PFSK-1 (cell line): ENCODE measurements around the gene ELOVL4.

ENCODE experiments used
- POLR2AphosphoS5 ChIP-seq: IDR thresholded peaks from 2 replicates; pipeline ENCODE4 v1.6.1; 2012; ENCODE audit warnings: low read depth, mild to moderate bottlenecking, control low read depth, low read length, moderate library complexity
- REST ChIP-seq, 2 experiments: IDR thresholded peaks; 2 replicates each; pipeline versions ENCODE4 v1.6.1 to v1.8.0; 2011 to 2012; ENCODE audit warnings: low read depth in 2 of 2, low read length in 2 of 2, control low read depth in 1 of 2, inconsistent platforms in 1 of 2, mild to moderate bottlenecking in 1 of 2, moderate library complexity in 1 of 2; ENCODE audit not compliant: insufficient read depth in 1 of 2
- SIN3A ChIP-seq: IDR thresholded peaks from 2 replicates; pipeline ENCODE4 v1.6.1; 2012; ENCODE audit warnings: mild to moderate bottlenecking, low read length, moderate library complexity, borderline replicate concordance; ENCODE audit not compliant: insufficient read depth

- no peak for TF ChIP-seq REST (IDR thresholded peaks at IDR 0.05; ENCODE audit: insufficient read depth in 1 of 2, low read depth in 2 of 2, low read length in 2 of 2)
- TF ChIP-seq SIN3A, result no peak
- no peak for TF ChIP-seq POLR2AphosphoS5
These were observed 4.2 kb downstream of the ELOVL4 start for GRCh38 chr6:79943133-79943532.
